T-helper 1 cell treated with Interleukin-12 subunit alpha and Interleukin-12 subunit beta and Interleukin-4 antibody, amounts not matched to agents 30 μg/mL and 1 μg/mL, for 36 hours (primary cell): ENCODE data around the gene RXRB.

ENCODE experiments used
- H3K27ac Mint-ChIP-seq: one replicate; pipeline ENCODE4 v1.8.0; 2021; ENCODE audit warnings: mild to moderate bottlenecking, mixed read lengths
- H3K27me3 Mint-ChIP-seq: one replicate; pipeline ENCODE4 v1.8.0; 2021; ENCODE audit warnings: low read depth, mixed read lengths
- H3K36me3 Mint-ChIP-seq: one replicate; pipeline ENCODE4 v1.8.0; 2021; ENCODE audit warnings: low read depth, mixed read lengths
- H3K4me1 Mint-ChIP-seq: one replicate; pipeline ENCODE4 v1.8.0; 2021; ENCODE audit warnings: low read depth, mixed read lengths
- H3K4me3 Mint-ChIP-seq: one replicate; pipeline ENCODE4 v1.8.0; 2021; ENCODE audit warnings: mild to moderate bottlenecking, moderate library complexity, mixed read lengths
- H3K9me3 Mint-ChIP-seq: one replicate; pipeline ENCODE4 v1.8.0; 2021; ENCODE audit warnings: mixed read lengths

The RXRB gene

GRCh38 chr6:33217246-33217645 lies 16.8 kb upstream of the RXRB start:
- peaks cover 14% of the 10 kb centered on the region for H3K4me1 Mint-ChIP-seq
- no peak overlapping the region for H3K27ac Mint-ChIP-seq
- peaks cover 63% of the 10 kb centered on the region for H3K27me3 Mint-ChIP-seq
- H3K4me3 Mint-ChIP-seq: no peak overlapping the region
- peaks cover 9% of the 10 kb centered on the region for H3K36me3 Mint-ChIP-seq
- H3K9me3 Mint-ChIP-seq: no peaks in the 10 kb centered on the region

GRCh38 chr6:33216117-33216649 lies 15.7 kb upstream of the RXRB start:
- Mint-ChIP-seq H3K9me3 (no peaks in the 10 kb centered on the region), H3K27ac (no peak overlapping the region), H3K4me3 (no peak overlapping the region), H3K36me3 (peaks cover 13% of the 10 kb centered on the region), H3K27me3 (peaks cover 56% of the 10 kb centered on the region), H3K4me1 (peaks cover 14% of the 10 kb centered on the region)

GRCh38 chr6:33215271-33216116 lies 15.0 kb upstream of the RXRB start:
- no peak overlapping the region for H3K27ac Mint-ChIP-seq
- no peak overlapping the region for H3K4me3 Mint-ChIP-seq
- H3K36me3 Mint-ChIP-seq: peaks cover 15% of the 10 kb centered on the region
- no peaks in the 10 kb centered on the region for H3K9me3 Mint-ChIP-seq
- peaks cover 14% of the 10 kb centered on the region for H3K4me1 Mint-ChIP-seq
- H3K27me3 Mint-ChIP-seq: peaks cover 55% of the 10 kb centered on the region

- Mint-ChIP-seq H3K4me1 (peaks cover 24% of the 10 kb centered on the region), H3K27ac (no peak overlapping the region), H3K27me3 (peaks cover 50% of the 10 kb centered on the region), H3K4me3 (peak overlapping the region; percentile 37), H3K36me3 (peaks cover 26% of the 10 kb centered on the region), H3K9me3 (no peaks in the 10 kb centered on the region)
Measured at GRCh38 chr6:33213989-33214335, 13.5 kb upstream of the RXRB start.

GRCh38 chr6:33213166-33213988 lies 12.9 kb upstream of the RXRB start:
- Mint-ChIP-seq H3K36me3 (peaks cover 28% of the 10 kb centered on the region), H3K4me3 (peak overlapping the region; percentile 37), H3K4me1 (peaks cover 28% of the 10 kb centered on the region), H3K27ac (no peak overlapping the region), H3K27me3 (peaks cover 46% of the 10 kb centered on the region), H3K9me3 (no peaks in the 10 kb centered on the region)

- Mint-ChIP-seq H3K27ac (no peak overlapping the region), H3K9me3 (no peaks in the 10 kb centered on the region), H3K4me1 (peaks cover 28% of the 10 kb centered on the region), H3K4me3 (no peak overlapping the region), H3K36me3 (peaks cover 28% of the 10 kb centered on the region), H3K27me3 (peaks cover 41% of the 10 kb centered on the region)
Measured at GRCh38 chr6:33212857-33213165, 12.3 kb upstream of the RXRB start.

- H3K27me3 Mint-ChIP-seq: peaks cover 38% of the 10 kb centered on the region
- H3K36me3 Mint-ChIP-seq: peaks cover 28% of the 10 kb centered on the region
- no peaks in the 10 kb centered on the region for H3K9me3 Mint-ChIP-seq
- no peak overlapping the region for H3K27ac Mint-ChIP-seq
- H3K4me3 Mint-ChIP-seq: no peak overlapping the region
- H3K4me1 Mint-ChIP-seq: peaks cover 31% of the 10 kb centered on the region
Measured at GRCh38 chr6:33211666-33212422, 11.4 kb upstream of the RXRB start.

- Mint-ChIP-seq H3K4me1 (peaks cover 33% of the 10 kb centered on the region), H3K9me3 (no peaks in the 10 kb centered on the region), H3K27ac (no peak overlapping the region), H3K4me3 (no peak overlapping the region), H3K27me3 (peaks cover 38% of the 10 kb centered on the region), H3K36me3 (peaks cover 28% of the 10 kb centered on the region)
Measured at GRCh38 chr6:33211136-33211535, 10.7 kb upstream of the RXRB start.

GRCh38 chr6:33209856-33210255 lies 9.4 kb upstream of the RXRB start:
- H3K27ac Mint-ChIP-seq: no peak overlapping the region
- H3K36me3 Mint-ChIP-seq: peaks cover 28% of the 10 kb centered on the region
- H3K27me3 Mint-ChIP-seq: peaks cover 29% of the 10 kb centered on the region
- H3K9me3 Mint-ChIP-seq: no peaks in the 10 kb centered on the region
- H3K4me3 Mint-ChIP-seq: peak overlapping the region; percentile 92
- H3K4me1 Mint-ChIP-seq: peaks cover 46% of the 10 kb centered on the region

- Mint-ChIP-seq H3K27ac (peak within 1 kb of the TSS; percentile 93), H3K27me3 (peaks cover 15% of the 10 kb centered on the region), H3K9me3 (no peaks in the 10 kb centered on the region), H3K4me3 (peak within 1 kb of the TSS; percentile 92), H3K4me1 (peaks cover 49% of the 10 kb centered on the region), H3K36me3 (peaks cover 30% of the 10 kb centered on the region)
Measured at GRCh38 chr6:33208091-33208967, 7.9 kb upstream of the RXRB start, which contains the start of gene RING1. RING1 (plus strand) TSS chr6:33208500; CDS start chr6:33208823, 323 bp downstream.

GRCh38 chr6:33207552-33208090 lies 7.2 kb upstream of the RXRB start:
- Mint-ChIP-seq H3K4me3 (peak overlapping the region; percentile 92), H3K36me3 (peaks cover 35% of the 10 kb centered on the region), H3K9me3 (no peaks in the 10 kb centered on the region), H3K27me3 (peaks cover 8% of the 10 kb centered on the region), H3K4me1 (peaks cover 51% of the 10 kb centered on the region), H3K27ac (peak overlapping the region; percentile 93)

- Mint-ChIP-seq H3K4me1 (peaks cover 55% of the 10 kb centered on the region), H3K9me3 (no peaks in the 10 kb centered on the region), H3K27ac (no peak overlapping the region), H3K27me3 (peaks cover 1% of the 10 kb centered on the region), H3K4me3 (peak overlapping the region; percentile 92), H3K36me3 (peaks cover 35% of the 10 kb centered on the region)
Measured at GRCh38 chr6:33206864-33207551, 6.5 kb upstream of the RXRB start.
